Left ventricle myocardium superior (tissue), 1 donor: ENCODE data around the gene AGAP5. TPM values are rescaled to one million over a fixed set of nuclear protein-coding genes. Genes with fewer than 3 reads are reported as not detected.
"Not testable (repeated sequence)": the region's sequence is repeated elsewhere in the genome, so short reads cannot be mapped to it uniquely, and the experiment has no call there.

ENCODE experiments used
- ATAC-seq: fragments of 200-7000 bp; cut with Tn5 transposase; one replicate; pipeline ENCODE4 v1.9.1; 2020; ENCODE audit warnings: mild to moderate bottlenecking, moderate library complexity
- DNase-seq: peaks from one replicate; pipeline ENCODE4 v3.0.0-alpha.2; 2020
- intact Hi-C: fragments of 100-400 bp; cut with micrococcal nuclease; formaldehyde crosslinking; loops from one replicate; pipeline ENCODE4 v1.11.0; 2022
- long read RNA-seq: library from polyadenylated mRNA; unstranded; transcript quantifications from one replicate; pipeline ENCODE4 v2.0.0, GENCODE V29; 2021
- total RNA-seq: library from RNA; stranded (reverse); fragmentation: NEBNext Ultra II Directional; extraction: Animal tissue kit (Norgen Biotek cat#: 25700); gene quantifications from one replicate; pipeline ENCODE4 v1.2.1, GENCODE V29; 2021
- donor health status: DM: no; HTN: yes; CAD: no; lungs with severe emphysema.

The AGAP5 gene
- 3.2 TPM for total RNA-seq
- long read RNA-seq, result 0 reads

- DNase-seq, intact Hi-C loops: not testable (repeated sequence)
Measured at GRCh38 chr10:73697675-73698159, at the start of gene AGAP5. TSS of gene AGAP5 (minus strand) at chr10:73698109. CDS start at chr10:73697755, 354 bp downstream.

GRCh38 chr10:73746721-73747120 is 48.8 kb upstream of the AGAP5 start:
- ATAC-seq (no peak), DNase-seq (no peak)
- intact Hi-C loops, result no loop called here

More at GRCh38 chr10:73697675-73698159, at the start of gene AGAP5:
- ATAC-seq, result not testable (repeated sequence)

GRCh38 chr10:73744664-73744975 is 46.7 kb upstream of the AGAP5 start:
- intact Hi-C loops, result no loop called here
- ATAC-seq (peak; percentile 16), DNase-seq (peak; percentile 58)

- intact Hi-C loops, result no loop called here
- DNase-seq (peak; percentile 97), ATAC-seq (peak; percentile 96)
Measured at GRCh38 chr10:73743905-73744663, 46.2 kb upstream of the AGAP5 start, which contains the start of gene SEC24C. TSS of gene SEC24C (plus strand) at chr10:73744372. CDS start at chr10:73746833, 2,461 bp downstream.

- DNase-seq, result no peak
- intact Hi-C loops, result no loop called here
- ATAC-seq, result no peak
Measured at GRCh38 chr10:73743327-73743904, 45.5 kb upstream of the AGAP5 start.

- DNase-seq (no peak), ATAC-seq (no peak)
- intact Hi-C loops, result no loop called here
Measured at GRCh38 chr10:73742454-73742734, 44.5 kb upstream of the AGAP5 start.

GRCh38 chr10:73740501-73741254 is 42.8 kb upstream of the AGAP5 start:
- intact Hi-C loops, DNase-seq, ATAC-seq: not testable (repeated sequence)

GRCh38 chr10:73734796-73735305 is 36.9 kb upstream of the AGAP5 start:
- DNase-seq (no peak), ATAC-seq (no peak)
- intact Hi-C loops, result no loop called here

- DNase-seq (no peak), ATAC-seq (no peak)
- intact Hi-C loops, result no loop called here
Measured at GRCh38 chr10:73734028-73734720, 36.3 kb upstream of the AGAP5 start.

- no peak for ATAC-seq
- DNase-seq, result peak; percentile 38
- intact Hi-C loops, result no loop called here
Measured at GRCh38 chr10:73732931-73733623, 35.2 kb upstream of the AGAP5 start.

GRCh38 chr10:73732426-73732825 is 34.5 kb upstream of the AGAP5 start:
- DNase-seq, result no peak
- no peak for ATAC-seq
- intact Hi-C loops, result no loop called here

GRCh38 chr10:73731588-73732375 is 33.9 kb upstream of the AGAP5 start:
- intact Hi-C loops, result no loop called here
- ATAC-seq (no peak), DNase-seq (peak; percentile 29)

GRCh38 chr10:73730153-73730906 is 32.4 kb upstream of the AGAP5 start:
- intact Hi-C loops, result no loop called here
- DNase-seq (peak; percentile 89), ATAC-seq (peak; percentile 92)

- intact Hi-C loops, DNase-seq, ATAC-seq: not testable (repeated sequence)
Measured at GRCh38 chr10:73729781-73730152, 31.9 kb upstream of the AGAP5 start.

GRCh38 chr10:73723516-73723915 is 25.6 kb upstream of the AGAP5 start:
- DNase-seq (no peak), ATAC-seq (no peak)
- intact Hi-C loops, result no loop called here

- intact Hi-C loops, ATAC-seq, DNase-seq: not testable (repeated sequence)
Measured at GRCh38 chr10:73720561-73720960, 22.7 kb upstream of the AGAP5 start.

- ATAC-seq (no peak), DNase-seq (no peak)
- intact Hi-C loops, result no loop called here
Measured at GRCh38 chr10:73717556-73717955, 19.6 kb upstream of the AGAP5 start.
